ENCODE measurements around the gene TTC9.

- TF ChIP-seq ZFP3 (CRISPR knock-in tag; IDR thresholded peaks at IDR 0.05) = no peak
- no peak for TF ChIP-seq BACH2 (CRISPR knock-in tag; IDR thresholded peaks at IDR 0.05; ENCODE audit: borderline replicate concordance)
- TF ChIP-seq POU6F1 (CRISPR knock-in tag; IDR thresholded peaks at IDR 0.05; ENCODE audit: borderline replicate concordance, low read depth) = no peak
- TF ChIP-seq CREB5 (CRISPR knock-in tag; IDR thresholded peaks at IDR 0.05; ENCODE audit: low read depth) = no peak
- TF ChIP-seq SNAI2 (CRISPR knock-in tag; IDR thresholded peaks at IDR 0.05) = no peak
- TF ChIP-seq ISL1 (CRISPR knock-in tag; IDR thresholded peaks at IDR 0.05) = no peak
- no peak for TF ChIP-seq ARNTL (CRISPR knock-in tag; IDR thresholded peaks at IDR 0.05; ENCODE audit: borderline replicate concordance, low read depth)
- TF ChIP-seq GLIS3 (CRISPR knock-in tag; IDR thresholded peaks at IDR 0.05) = no peak
- TF ChIP-seq PATZ1 (CRISPR knock-in tag; IDR thresholded peaks at IDR 0.05; ENCODE audit: borderline replicate concordance) = no peak
- TF ChIP-seq ZNF70 (CRISPR knock-in tag; IDR thresholded peaks at IDR 0.05) = no peak
Measured at GRCh38 chr14:70671652-70672644, 30.2 kb downstream of the TTC9 start.
